CD4-positive, alpha-beta memory T cell (primary cell): ENCODE data around the gene SYT13. TPM values are rescaled to one million over a fixed set of nuclear protein-coding genes. Genes with fewer than 3 reads are reported as not detected.
A peak's percentile ranks its signal among the peaks of the same experiment; 100 is the strongest.

Source experiments
- CTCF ChIA-PET: fragments of 350-600 bp; sonication (Branson Sonifier 250); formaldehyde crosslinking; loops from one replicate; lab custom pipeline; 2021; ENCODE audit warnings: inconsistent platforms; ENCODE audit not compliant: partially characterized antibody; lab: Charles Lee
- POLR2A ChIA-PET: fragments of 350-600 bp; sonication (Branson Sonifier 250); formaldehyde crosslinking; loops from one replicate; lab custom pipeline; 2021; ENCODE audit not compliant: partially characterized antibody; lab: Charles Lee
- DNase-seq, 5 donors: peaks; one replicate each; pipeline versions ENCODE4 v3.0.0 to v3.0.0-alpha.2; 2020 to 2022; ENCODE audit warnings: mixed read lengths in 1 of 5
- H3K27ac ChIP-seq: one replicate; pipeline ENCODE4 v1.7.0; 2013; ENCODE audit warnings: low read depth, low read length
- H3K27me3 ChIP-seq: 2 replicates; pipeline ENCODE4 v1.7.0; 2013; ENCODE audit warnings: mild to moderate bottlenecking, low read length, moderate library complexity; ENCODE audit not compliant: insufficient read depth
- H3K36me3 ChIP-seq: 2 replicates; pipeline ENCODE4 v1.7.0; 2013; ENCODE audit warnings: mild to moderate bottlenecking, low read length, moderate library complexity; ENCODE audit not compliant: insufficient read depth
- H3K4me1 ChIP-seq: 2 replicates; pipeline ENCODE4 v1.7.0; 2013; ENCODE audit warnings: mild to moderate bottlenecking, low read length, moderate library complexity; ENCODE audit not compliant: insufficient read depth
- H3K4me3 ChIP-seq, 2 donors: one replicate each; pipeline ENCODE4 v1.7.0; 2013; ENCODE audit warnings: low read length in 2 of 2, mild to moderate bottlenecking in 1 of 2
- H3K9me3 ChIP-seq, 2 donors: one replicate each; pipeline ENCODE4 v1.7.0; 2013; ENCODE audit warnings: low read length in 2 of 2, control low read depth in 1 of 2; ENCODE audit not compliant: control insufficient read depth in 1 of 2
- H3K27ac Mint-ChIP-seq, 7 donors: one replicate each; pipeline ENCODE4 v1.8.0; 2020 to 2021; ENCODE audit warnings: mixed read lengths in 7 of 7, mild to moderate bottlenecking in 6 of 7, inconsistent platforms in 3 of 7, moderate library complexity in 3 of 7
- H3K27me3 Mint-ChIP-seq, 2 donors: one replicate each; pipeline ENCODE4 v1.8.0; 2020 to 2021; ENCODE audit warnings: mixed read lengths in 2 of 2
- H3K36me3 Mint-ChIP-seq, 2 donors: one replicate each; pipeline ENCODE4 v1.8.0; 2020 to 2021; ENCODE audit warnings: mixed read lengths in 2 of 2, inconsistent platforms in 1 of 2, mild to moderate bottlenecking in 1 of 2
- H3K4me1 Mint-ChIP-seq, 4 donors: one replicate each; pipeline ENCODE4 v1.8.0; 2020 to 2021; ENCODE audit warnings: mixed read lengths in 4 of 4, mild to moderate bottlenecking in 1 of 4
- H3K4me3 Mint-ChIP-seq, 8 donors: one replicate each; pipeline ENCODE4 v1.8.0; 2020 to 2021; ENCODE audit warnings: mixed read lengths in 8 of 8, mild to moderate bottlenecking in 7 of 8, moderate library complexity in 6 of 8, inconsistent platforms in 3 of 8
- H3K9me3 Mint-ChIP-seq, 8 donors: one replicate each; pipeline ENCODE4 v1.8.0; 2020 to 2021; ENCODE audit warnings: mixed read lengths in 8 of 8, mild to moderate bottlenecking in 5 of 8, inconsistent platforms in 3 of 8, moderate library complexity in 1 of 8
- intact Hi-C: fragments of 100-400 bp; cut with micrococcal nuclease; formaldehyde crosslinking; loops from one replicate; pipeline ENCODE4 v1.15.1; 2023
- polyA plus RNA-seq, 2 donors: library from polyadenylated mRNA; unstranded; fragments of 300-500 nt; fragmentation: Illumina TruSeq; gene quantifications; one replicate each; pipeline ENCODE4 v1.2.3, GENCODE V29; 2021
- total RNA-seq, 2 experiments: library from RNA; stranded (reverse); gene quantifications; one replicate each; pipeline ENCODE4 v1.2.3, GENCODE V29; 2021

The SYT13 gene, protein sequence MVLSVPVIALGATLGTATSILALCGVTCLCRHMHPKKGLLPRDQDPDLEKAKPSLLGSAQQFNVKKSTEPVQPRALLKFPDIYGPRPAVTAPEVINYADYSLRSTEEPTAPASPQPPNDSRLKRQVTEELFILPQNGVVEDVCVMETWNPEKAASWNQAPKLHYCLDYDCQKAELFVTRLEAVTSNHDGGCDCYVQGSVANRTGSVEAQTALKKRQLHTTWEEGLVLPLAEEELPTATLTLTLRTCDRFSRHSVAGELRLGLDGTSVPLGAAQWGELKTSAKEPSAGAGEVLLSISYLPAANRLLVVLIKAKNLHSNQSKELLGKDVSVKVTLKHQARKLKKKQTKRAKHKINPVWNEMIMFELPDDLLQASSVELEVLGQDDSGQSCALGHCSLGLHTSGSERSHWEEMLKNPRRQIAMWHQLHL
- total RNA-seq (not detected), polyA plus RNA-seq (not detected)

DNA sequence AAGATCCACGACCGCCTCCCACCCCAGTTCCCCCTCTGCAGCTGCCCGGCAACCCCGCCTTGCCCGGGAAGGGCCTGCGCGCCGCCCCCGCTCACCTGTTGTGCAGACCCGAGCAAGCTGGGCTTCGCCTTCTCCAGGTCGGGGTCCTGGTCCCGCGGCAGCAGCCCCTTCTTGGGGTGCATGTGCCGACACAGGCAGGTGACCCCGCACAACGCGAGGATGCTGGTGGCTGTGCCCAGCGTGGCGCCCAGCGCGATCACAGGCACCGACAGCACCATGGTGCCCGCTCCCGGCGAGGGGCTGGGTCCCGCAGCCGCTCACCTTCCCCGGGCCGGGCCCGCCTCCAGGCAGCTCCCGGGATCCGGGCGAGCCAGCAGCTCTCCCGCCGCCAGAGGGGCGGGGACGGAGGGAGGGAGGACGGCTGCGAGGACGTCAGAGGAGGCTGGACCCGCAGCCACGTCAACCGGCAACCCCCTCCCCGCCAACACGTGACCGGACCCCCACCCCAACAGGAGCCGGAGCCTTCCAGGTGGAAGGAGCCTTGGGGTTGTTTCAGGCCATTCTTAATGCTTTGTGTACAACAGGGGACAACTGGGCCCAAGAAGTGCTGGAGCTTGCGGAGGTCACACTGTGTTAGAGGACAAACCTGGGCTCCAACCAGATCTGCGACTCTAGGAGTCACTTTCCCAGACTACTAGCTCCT is at the start of gene SYT13:
SYT13 (minus strand) TSS at position 412 of the 703 bp plus-strand sequence; CDS start at position 278, 134 bp downstream.
- Mint-ChIP-seq H3K4me3 (peak within 1 kb of the TSS in 1 of 8 donors; percentile 24), H3K4me1 (no peaks in the 10 kb centered on the region), H3K36me3 (no peaks in the 10 kb centered on the region), H3K27me3 (peaks cover 43 to 67% of the 10 kb centered on the region in 2 donors), H3K27ac (peak within 1 kb of the TSS in 1 of 7 donors; percentile 68), H3K9me3 (peaks cover 0 to 4% (median under 1%) of the 10 kb centered on the region in 8 donors)
- DNase-seq = no peak
- H3K27ac ChIP-seq = no peak within 1 kb of the TSS
- CTCF ChIA-PET = interaction anchor here (1.2 to 2.9 kb wide), 4 partner anchors 53 to 182 kb away, joined by 3 to 23 read pairs (median 7); no protein-coding TSS in a partner anchor
- H3K9me3 ChIP-seq = no peaks in the 10 kb centered on the region
- no peaks in the 10 kb centered on the region for H3K36me3 ChIP-seq
- POLR2A ChIA-PET = no interaction called here
- H3K4me1 ChIP-seq = no peaks in the 10 kb centered on the region
- no peak within 1 kb of the TSS for H3K4me3 ChIP-seq
- peaks cover 38% of the 10 kb centered on the region for H3K27me3 ChIP-seq
- intact Hi-C loops = no loop called here

DNA sequence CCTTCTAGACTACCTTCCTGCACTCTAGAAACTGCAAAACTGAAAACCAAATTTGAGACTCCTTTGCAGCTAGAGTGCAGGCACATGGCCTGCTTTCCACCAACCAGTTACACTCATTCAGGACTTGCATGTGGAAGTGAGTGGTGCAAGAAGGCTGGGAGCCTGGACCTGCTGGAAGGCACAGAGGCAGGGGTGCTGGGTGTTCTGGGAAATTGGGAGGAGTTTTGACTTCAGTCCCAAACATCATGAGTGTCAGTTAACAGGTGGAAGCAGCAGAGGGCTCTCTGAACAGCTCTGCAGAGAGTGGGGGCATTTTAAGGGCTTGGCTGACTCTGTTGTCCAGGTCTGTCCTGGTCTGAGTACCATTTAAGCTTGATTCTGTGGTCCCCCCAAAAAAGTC is 49.3 kb upstream of the SYT13 start:
- Mint-ChIP-seq H3K27ac (no peak overlapping the region), H3K4me3 (no peak overlapping the region), H3K4me1 (peaks cover 8 to 13% (median 10%) of the 10 kb centered on the region in 4 donors), H3K9me3 (no peaks in the 10 kb centered on the region), H3K27me3 (peaks cover 9 to 13% of the 10 kb centered on the region in 2 donors), H3K36me3 (no peaks in the 10 kb centered on the region)
- Histone ChIP-seq H3K27ac (no peak overlapping the region), H3K4me1 (peaks cover 11% of the 10 kb centered on the region), H3K36me3 (no peaks in the 10 kb centered on the region), H3K27me3 (peaks cover 5% of the 10 kb centered on the region), H3K9me3 (no peaks in the 10 kb centered on the region), H3K4me3 (no peak overlapping the region)
- intact Hi-C loops = no loop called here
- no peak for DNase-seq
- ChIA-PET POLR2A (no interaction called here), CTCF (interaction anchor here (1.2 to 13.6 kb wide), 2 partner anchors 227 to 399 kb away, joined by 7 to 259 read pairs; no protein-coding TSS in a partner anchor)

DNA sequence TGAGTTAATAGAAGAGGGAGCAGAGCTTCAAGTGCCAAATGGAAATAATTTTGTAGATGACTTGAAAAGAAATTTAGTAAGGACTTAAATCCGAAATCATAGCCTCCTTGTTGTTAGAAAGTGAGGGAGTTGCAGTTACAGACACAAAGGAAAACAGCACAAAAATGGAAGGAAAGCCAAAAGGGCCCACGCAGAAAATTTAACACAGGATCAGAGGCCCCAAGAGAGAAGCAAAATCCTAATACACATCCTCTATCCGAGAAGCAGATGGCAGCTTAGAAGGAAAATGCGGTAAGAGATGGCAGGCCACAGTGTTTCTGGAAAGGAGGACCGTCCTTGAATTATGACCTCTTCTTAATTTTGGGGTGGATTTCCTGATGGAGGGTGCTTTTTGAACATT is 48.7 kb upstream of the SYT13 start:
- DNase-seq = no peak
- intact Hi-C loops = loop anchor here (5.0 kb wide), 1 partner anchor 408 kb away; no protein-coding TSS in a partner anchor
- peaks cover 6% of the 10 kb centered on the region for H3K4me1 ChIP-seq
- no peaks in the 10 kb centered on the region for H3K36me3 Mint-ChIP-seq
- H3K9me3 ChIP-seq = no peaks in the 10 kb centered on the region
- POLR2A ChIA-PET = no interaction called here
- CTCF ChIA-PET = interaction anchor here (2.3 to 13.6 kb wide), 3 partner anchors 226 to 408 kb away, joined by 9 to 259 read pairs (median 20); no protein-coding TSS in a partner anchor
- H3K27me3 Mint-ChIP-seq = peaks cover 9% of the 10 kb centered on the region in 2 donors
- H3K36me3 ChIP-seq = no peaks in the 10 kb centered on the region
- peaks cover 5% of the 10 kb centered on the region for H3K27me3 ChIP-seq
- H3K9me3 Mint-ChIP-seq = no peaks in the 10 kb centered on the region
- H3K27ac ChIP-seq = no peak overlapping the region
- no peak overlapping the region for H3K27ac Mint-ChIP-seq
- H3K4me1 Mint-ChIP-seq = peaks cover 2 to 7% (median 4%) of the 10 kb centered on the region in 4 donors
- H3K4me3 Mint-ChIP-seq = no peak overlapping the region
- H3K4me3 ChIP-seq = no peak overlapping the region

DNA sequence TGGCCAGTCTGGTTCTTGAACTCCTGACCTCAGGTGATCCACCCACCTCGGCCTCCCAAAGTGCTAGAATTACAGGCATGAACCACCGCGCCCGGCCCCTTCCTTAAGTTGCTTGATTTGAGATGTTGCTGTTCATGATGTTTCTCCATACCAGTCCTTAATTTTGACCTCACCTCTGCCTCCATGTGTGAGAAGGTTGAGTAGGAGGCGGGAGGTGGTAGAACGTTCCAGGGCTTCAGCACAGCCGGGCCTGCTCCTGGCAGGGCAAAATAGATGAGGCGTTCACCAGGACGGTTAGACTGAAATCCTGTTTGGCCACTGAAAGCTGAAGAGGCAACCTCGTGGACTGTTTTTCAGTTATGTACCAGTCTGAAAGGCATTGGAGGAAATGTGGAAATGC is 48.3 kb upstream of the SYT13 start:
- H3K27ac ChIP-seq = no peak overlapping the region
- H3K27me3 ChIP-seq = peaks cover 5% of the 10 kb centered on the region
- Mint-ChIP-seq H3K27ac (peak overlapping the region in 1 of 7 donors; percentile 14), H3K27me3 (peaks cover 9 to 11% of the 10 kb centered on the region in 2 donors), H3K36me3 (no peaks in the 10 kb centered on the region), H3K4me1 (peaks cover 0 to 3% (median under 1%) of the 10 kb centered on the region in 4 donors), H3K9me3 (no peaks in the 10 kb centered on the region), H3K4me3 (no peak overlapping the region)
- H3K4me3 ChIP-seq = no peak overlapping the region
- no peaks in the 10 kb centered on the region for H3K9me3 ChIP-seq
- DNase-seq = no peak
- ChIA-PET POLR2A (no interaction called here), CTCF (interaction anchor here (2.3 to 13.6 kb wide), 3 partner anchors 226 to 408 kb away, joined by 9 to 259 read pairs (median 20); no protein-coding TSS in a partner anchor)
- intact Hi-C loops = loop anchor here (5.0 kb wide), 1 partner anchor 407 kb away; no protein-coding TSS in a partner anchor
- peaks cover 2% of the 10 kb centered on the region for H3K4me1 ChIP-seq
- H3K36me3 ChIP-seq = no peaks in the 10 kb centered on the region

DNA sequence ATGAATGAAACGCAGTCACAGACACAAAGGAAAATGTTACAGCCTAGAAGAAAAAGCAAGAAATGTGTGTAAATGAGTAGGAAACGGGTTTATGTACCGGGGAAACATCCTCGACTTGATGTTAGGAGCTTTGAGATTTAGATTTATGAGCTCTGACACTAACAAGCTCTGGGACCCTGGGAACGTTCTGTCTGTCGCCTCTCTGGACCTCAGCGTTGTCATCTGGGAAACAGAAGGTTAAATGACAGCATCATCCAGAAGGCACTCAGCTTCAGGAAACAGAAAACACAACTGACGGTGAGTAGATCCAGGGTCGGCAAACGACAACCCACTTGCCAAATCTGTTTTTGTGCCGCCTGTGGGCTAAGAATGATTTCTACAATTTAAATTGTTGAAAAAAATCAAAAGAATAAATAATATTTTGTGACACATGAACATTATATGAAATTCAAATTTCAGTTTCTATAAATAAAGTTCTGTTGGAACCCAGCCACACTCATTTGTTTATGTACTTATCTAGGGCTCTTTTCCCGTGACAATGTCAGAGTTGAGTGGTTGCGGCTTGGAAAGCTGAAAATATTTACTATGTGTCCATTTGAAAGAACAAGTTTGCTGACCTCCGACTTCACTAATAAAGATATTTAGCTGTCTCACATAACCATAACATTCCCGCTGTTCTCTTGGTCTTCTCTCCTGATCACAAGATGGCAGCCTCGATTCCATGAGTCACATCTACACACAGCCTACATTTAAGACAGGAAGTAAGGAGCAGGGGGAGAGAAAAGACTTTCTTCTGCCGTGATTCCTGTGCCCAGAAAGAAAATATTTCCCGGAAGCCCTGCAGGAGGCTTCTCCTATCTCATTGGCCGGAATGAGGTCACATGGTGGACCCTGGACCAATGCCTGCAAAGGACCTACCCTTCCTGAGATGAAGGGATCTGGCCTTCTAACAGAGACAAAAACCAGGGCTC is 47.1 kb upstream of the SYT13 start:
- Mint-ChIP-seq H3K27me3 (peaks cover 11 to 12% of the 10 kb centered on the region in 2 donors), H3K27ac (no peak overlapping the region), H3K36me3 (no peaks in the 10 kb centered on the region), H3K9me3 (no peaks in the 10 kb centered on the region), H3K4me1 (peaks cover 0 to 1% (median 0%) of the 10 kb centered on the region in 4 donors), H3K4me3 (no peak overlapping the region)
- Histone ChIP-seq H3K9me3 (no peaks in the 10 kb centered on the region), H3K4me1 (no peaks in the 10 kb centered on the region), H3K27ac (no peak overlapping the region), H3K4me3 (no peak overlapping the region), H3K27me3 (peaks cover 7% of the 10 kb centered on the region), H3K36me3 (no peaks in the 10 kb centered on the region)
- ChIA-PET CTCF (interaction anchor here (0.5 to 13.6 kb wide), 8 partner anchors 25 to 1995 kb away, joined by 3 to 259 read pairs (median 4); no protein-coding TSS in a partner anchor), POLR2A (interaction anchor here (1.4 kb wide), 1 partner anchor 223 kb away, joined by 4 read pairs; no protein-coding TSS in a partner anchor)
- intact Hi-C loops = loop anchor here (5.0 kb wide), 1 partner anchor 406 kb away; no protein-coding TSS in a partner anchor
- DNase-seq = no peak

DNA sequence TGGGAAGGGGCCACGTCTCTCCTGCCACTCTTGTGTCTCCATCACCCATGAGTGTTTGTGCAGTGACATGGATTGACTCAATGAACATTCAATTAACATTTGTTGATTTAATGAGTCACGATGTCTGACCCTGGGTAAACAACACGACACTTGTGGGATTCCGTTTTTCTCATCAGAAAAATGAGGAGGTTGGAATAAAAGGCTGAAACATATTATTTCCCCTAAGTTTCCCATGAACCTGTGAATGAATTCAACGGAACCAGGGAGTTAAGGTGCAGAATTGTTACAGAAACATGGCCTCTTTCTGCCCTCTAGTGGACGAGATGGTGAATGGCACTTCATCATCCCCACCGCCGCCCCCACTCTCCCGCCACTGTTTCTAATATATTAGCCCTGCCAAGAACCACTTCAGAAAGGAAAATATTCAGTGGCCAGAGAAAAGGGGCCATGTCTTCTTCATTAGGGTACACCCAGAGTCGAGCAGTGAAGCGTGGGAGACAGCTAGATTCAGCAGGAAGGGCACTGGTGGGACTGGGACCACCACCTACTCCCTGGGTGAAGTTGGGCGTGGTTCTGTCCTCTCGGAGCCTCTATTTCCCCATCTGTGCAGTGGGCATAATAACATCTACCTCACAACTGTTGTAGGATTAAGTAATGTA is 46.3 kb upstream of the SYT13 start:
- ChIA-PET POLR2A (interaction anchor here (1.4 kb wide), 1 partner anchor 222 kb away, joined by 4 read pairs; no protein-coding TSS in a partner anchor), CTCF (interaction anchor here (0.5 to 13.6 kb wide), 7 partner anchors 224 to 1994 kb away, joined by 3 to 259 read pairs (median 4); no protein-coding TSS in a partner anchor)
- peak in 4 of 5 donors; percentile 32 to 42 (median 38) for DNase-seq
- intact Hi-C loops = loop anchor here (1.0 to 5.0 kb wide), 2 partner anchors 222 to 405 kb away; no protein-coding TSS in a partner anchor
- peaks cover 11 to 14% of the 10 kb centered on the region in 2 donors for H3K27me3 Mint-ChIP-seq
- no peaks in the 10 kb centered on the region for H3K4me1 ChIP-seq
- peak overlapping the region in 1 of 7 donors; percentile 75 for H3K27ac Mint-ChIP-seq
- no peaks in the 10 kb centered on the region for H3K36me3 Mint-ChIP-seq
- peaks cover 0 to 1% (median 0%) of the 10 kb centered on the region in 4 donors for H3K4me1 Mint-ChIP-seq
- peaks cover 10% of the 10 kb centered on the region for H3K27me3 ChIP-seq
- no peak overlapping the region for H3K27ac ChIP-seq
- no peaks in the 10 kb centered on the region for H3K9me3 Mint-ChIP-seq
- H3K4me3 ChIP-seq = no peak overlapping the region
- H3K36me3 ChIP-seq = no peaks in the 10 kb centered on the region
- no peak overlapping the region for H3K4me3 Mint-ChIP-seq
- no peaks in the 10 kb centered on the region for H3K9me3 ChIP-seq
